Upper lobe of left lung (tissue), 6 donors: ENCODE results near the gene LAMTOR1. TPM values are rescaled to one million over a fixed set of nuclear protein-coding genes. Genes with fewer than 3 reads are reported as not detected.

Source experiments
- ATAC-seq, 2 donors: fragments of 200-7000 bp; cut with Tn5 transposase; one replicate each; pipeline ENCODE4 v1.9.1; 2022; ENCODE audit warnings: mild to moderate bottlenecking in 2 of 2, moderate library complexity in 2 of 2; ENCODE audit not compliant: low FRiP score in 2 of 2
- DNase-seq, 2 donors: peaks; one replicate each; pipeline ENCODE4 v3.0.0-alpha.2; 2019 to 2020
- H3K27ac ChIP-seq, 4 donors: fragments of 200-600 bp; sonication (generic); one replicate each; pipeline ENCODE4 v1.5.1; 2016 to 2019
- H3K27me3 ChIP-seq, 4 donors: fragments of 200-600 bp; sonication (generic); one replicate each; pipeline ENCODE4 v1.5.1; 2017 to 2019
- H3K36me3 ChIP-seq, 4 donors: fragments of 200-600 bp; sonication (generic); one replicate each; pipeline ENCODE4 v1.5.1; 2016 to 2019
- H3K4me1 ChIP-seq, 4 donors: fragments of 200-600 bp; sonication (generic); one replicate each; pipeline ENCODE4 v1.5.1; 2018 to 2019
- H3K4me3 ChIP-seq, 4 donors: fragments of 200-600 bp; sonication (generic); one replicate each; pipeline ENCODE4 v1.5.1; 2017 to 2019; ENCODE audit warnings: mild to moderate bottlenecking in 2 of 4, moderate library complexity in 1 of 4
- H3K9me3 ChIP-seq, 4 donors: fragments of 200-600 bp; sonication (generic); one replicate each; pipeline ENCODE4 v1.5.1; 2018 to 2019
- EP300 ChIP-seq, 4 donors: sonication (generic); formaldehyde crosslinking; IDR thresholded peaks; one replicate each; pipeline ENCODE4 v1.5.1; 2017; ENCODE audit warnings: antibody characterized with exemption in 4 of 4, control low read depth in 2 of 4
- POLR2A ChIP-seq, 4 donors: fragments of 450-650 bp; IDR thresholded peaks; one replicate each; pipeline ENCODE4 v1.5.1; 2016 to 2017; ENCODE audit warnings: antibody characterized with exemption in 4 of 4, mild to moderate bottlenecking in 2 of 4
- POLR2AphosphoS5 ChIP-seq, 2 donors: sonication (generic); formaldehyde crosslinking; IDR thresholded peaks; one replicate each; pipeline ENCODE4 v1.5.1; 2017; ENCODE audit warnings: antibody characterized with exemption in 2 of 2
- WGBS, 2 donors: methylation state at CpG; one replicate each; pipeline ENCODE4 v1.1.5; 2017 to 2018; 5-methylcytosine and 5-hydroxymethylcytosine counted together
- total RNA-seq, 6 donors: library from RNA; depleted of rRNA in 4 of 6; stranded (reverse); fragments of >200 nt in 4 of 6; gene quantifications; one replicate each; pipeline versions ENCODE4 v1.1.0 to v1.2.1, GENCODE V29; 2016 to 2021
- TF ChIP-seq, protein P1 (sequence below), 6 experiments: fragments of 450-650 bp in 4 of 6; fragments of 200-600 bp in 2 of 6; sonication (generic) in 2 of 6; IDR thresholded peaks; one replicate each; pipeline ENCODE4 v1.5.1; 2016 to 2019; ENCODE audit warnings: antibody characterized with exemption in 6 of 6
- donor health status: DM: no; HTN: no; CAD: no; lungs with moderate emphysema.
- donor health status: DM: no; HTN: yes; CAD: no; lungs with severe emphysema.

Gene LAMTOR1
- total RNA-seq, 6 donors from 2014 or later: 86.0 to 162 (median 114) TPM

DNA sequence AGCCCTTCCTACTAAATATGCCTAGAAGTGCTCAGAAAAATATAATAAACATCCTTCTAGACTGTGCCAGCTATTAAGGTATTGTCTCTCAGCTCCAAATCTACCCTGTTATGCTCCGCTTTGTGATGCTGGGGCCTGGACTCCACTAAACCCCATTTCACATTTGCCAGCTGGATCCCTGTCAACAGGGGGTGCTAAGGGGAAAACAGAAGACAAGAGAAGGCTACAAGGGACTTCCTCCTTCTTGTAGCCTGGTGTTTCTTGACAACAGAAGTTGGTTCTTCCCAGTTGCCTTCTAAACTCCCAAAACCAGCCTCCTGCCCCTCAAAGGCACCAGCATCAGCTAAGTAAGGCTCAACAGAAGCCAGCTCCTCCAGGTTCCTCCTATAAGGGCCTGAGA, 28.0 kb downstream of the LAMTOR1 start:
- TF ChIP-seq POLR2AphosphoS5 (IDR thresholded peaks at IDR 0.05) (no peak), EP300 (IDR thresholded peaks at IDR 0.05) (no peak), POLR2A (IDR thresholded peaks at IDR 0.05) (no peak)
- TF ChIP-seq, protein P1, sequence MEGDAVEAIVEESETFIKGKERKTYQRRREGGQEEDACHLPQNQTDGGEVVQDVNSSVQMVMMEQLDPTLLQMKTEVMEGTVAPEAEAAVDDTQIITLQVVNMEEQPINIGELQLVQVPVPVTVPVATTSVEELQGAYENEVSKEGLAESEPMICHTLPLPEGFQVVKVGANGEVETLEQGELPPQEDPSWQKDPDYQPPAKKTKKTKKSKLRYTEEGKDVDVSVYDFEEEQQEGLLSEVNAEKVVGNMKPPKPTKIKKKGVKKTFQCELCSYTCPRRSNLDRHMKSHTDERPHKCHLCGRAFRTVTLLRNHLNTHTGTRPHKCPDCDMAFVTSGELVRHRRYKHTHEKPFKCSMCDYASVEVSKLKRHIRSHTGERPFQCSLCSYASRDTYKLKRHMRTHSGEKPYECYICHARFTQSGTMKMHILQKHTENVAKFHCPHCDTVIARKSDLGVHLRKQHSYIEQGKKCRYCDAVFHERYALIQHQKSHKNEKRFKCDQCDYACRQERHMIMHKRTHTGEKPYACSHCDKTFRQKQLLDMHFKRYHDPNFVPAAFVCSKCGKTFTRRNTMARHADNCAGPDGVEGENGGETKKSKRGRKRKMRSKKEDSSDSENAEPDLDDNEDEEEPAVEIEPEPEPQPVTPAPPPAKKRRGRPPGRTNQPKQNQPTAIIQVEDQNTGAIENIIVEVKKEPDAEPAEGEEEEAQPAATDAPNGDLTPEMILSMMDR (IDR thresholded peaks at IDR 0.05): no peak
- H3K27ac ChIP-seq: peak overlapping the region in 2 of 4 donors; percentile 18 to 46
- H3K4me1 ChIP-seq: peaks cover 26 to 41% (median 36%) of the 10 kb centered on the region in 4 donors
- no peaks in the 10 kb centered on the region for H3K9me3 ChIP-seq
- DNase-seq (no peak), ATAC-seq (peak in 1 of 2 donors; percentile 44)
- WGBS, 2 donors: 75 to 87% methylated on average over 1 of the region's 1 CpG
- no peaks in the 10 kb centered on the region for H3K27me3 ChIP-seq
- peaks cover 0 to 6% (median 0%) of the 10 kb centered on the region in 4 donors for H3K36me3 ChIP-seq
- H3K4me3 ChIP-seq: no peak overlapping the region

DNA sequence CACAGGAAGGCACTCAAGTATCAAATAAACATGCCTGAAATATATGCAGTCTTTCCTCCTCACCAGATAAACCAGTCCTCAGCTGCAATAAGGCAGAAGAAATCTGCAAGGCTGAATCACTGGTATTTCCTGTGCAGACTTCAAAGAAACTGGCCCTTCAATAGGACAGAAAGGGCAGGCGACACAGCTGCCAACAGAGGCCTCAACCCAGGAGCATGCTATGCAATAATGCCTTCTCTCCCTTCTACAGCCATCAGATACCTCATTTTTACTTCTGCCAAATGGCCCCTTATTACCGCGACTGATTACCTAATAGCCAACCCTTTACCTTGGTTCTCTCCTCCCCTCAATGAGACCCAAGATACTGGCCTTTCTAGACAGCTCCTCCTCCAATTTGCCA, 30.7 kb downstream of the LAMTOR1 start:
- TF ChIP-seq, protein P1 (IDR thresholded peaks at IDR 0.05): no peak
- TF ChIP-seq POLR2AphosphoS5 (IDR thresholded peaks at IDR 0.05) (no peak), POLR2A (IDR thresholded peaks at IDR 0.05) (no peak), EP300 (IDR thresholded peaks at IDR 0.05) (no peak)
- ATAC-seq (no peak), DNase-seq (no peak)
- Histone ChIP-seq H3K4me1 (peaks cover 39 to 54% (median 49%) of the 10 kb centered on the region in 4 donors), H3K4me3 (no peak overlapping the region), H3K27ac (peak overlapping the region; percentile 5 to 84 (median 63)), H3K36me3 (peaks cover 0 to 10% (median 0%) of the 10 kb centered on the region in 4 donors), H3K27me3 (no peaks in the 10 kb centered on the region), H3K9me3 (no peaks in the 10 kb centered on the region)
- 35 to 40% methylated on average over 3 of the region's 3 CpGs for WGBS, 2 donors

- peak overlapping the region; percentile 84 to 87 (median 86) for H3K27ac ChIP-seq
- no peak overlapping the region for H3K4me3 ChIP-seq
- ATAC-seq (no peak), DNase-seq (no peak)
- H3K27me3 ChIP-seq: no peaks in the 10 kb centered on the region
- TF ChIP-seq POLR2A (IDR thresholded peaks at IDR 0.05) (no peak), EP300 (IDR thresholded peaks at IDR 0.05) (no peak), POLR2AphosphoS5 (IDR thresholded peaks at IDR 0.05) (no peak)
- TF ChIP-seq, protein P1 (IDR thresholded peaks at IDR 0.05): no peak
- WGBS, 2 donors: 91% methylated on average over 7 of the region's 7 CpGs
- peaks cover 0 to 4% (median 0%) of the 10 kb centered on the region in 4 donors for H3K36me3 ChIP-seq
- H3K4me1 ChIP-seq: peaks cover 50 to 60% (median 58%) of the 10 kb centered on the region in 4 donors
- H3K9me3 ChIP-seq: no peaks in the 10 kb centered on the region
Measured at GRCh38 chr11:72070491-72070890, 32.6 kb downstream of the LAMTOR1 start.

GRCh38 chr11:72069787-72070251, 33.3 kb downstream of the LAMTOR1 start:
- Histone ChIP-seq H3K27me3 (no peaks in the 10 kb centered on the region), H3K36me3 (peaks cover 0 to 4% (median 0%) of the 10 kb centered on the region in 4 donors), H3K4me1 (peaks cover 50 to 59% (median 57%) of the 10 kb centered on the region in 4 donors), H3K27ac (peak overlapping the region; percentile 84 to 87 (median 86)), H3K4me3 (peak overlapping the region in 1 of 4 donors; percentile 3), H3K9me3 (no peaks in the 10 kb centered on the region)
- peak in 1 of 2 donors; percentile 94 for DNase-seq
- peak; percentile 97 to 99 for ATAC-seq
- 0% methylated on average over 2 of the region's 2 CpGs for WGBS, 2 donors
- peak in 1 of 4 donors; percentile 66 for TF ChIP-seq POLR2A (IDR thresholded peaks at IDR 0.05)
- TF ChIP-seq EP300 (IDR thresholded peaks at IDR 0.05): no peak
- peak; percentile 73 to 78 for TF ChIP-seq POLR2AphosphoS5 (IDR thresholded peaks at IDR 0.05)
- TF ChIP-seq, protein P1 (IDR thresholded peaks at IDR 0.05): no peak

GRCh38 chr11:72069200-72069599, 33.9 kb downstream of the LAMTOR1 start:
- ATAC-seq: peak; percentile 44 to 63
- H3K4me1 ChIP-seq: peaks cover 50 to 59% (median 54%) of the 10 kb centered on the region in 4 donors
- no peaks in the 10 kb centered on the region for H3K9me3 ChIP-seq
- H3K27me3 ChIP-seq: no peaks in the 10 kb centered on the region
- H3K4me3 ChIP-seq: peak overlapping the region in 1 of 4 donors; percentile 3
- peak overlapping the region; percentile 84 to 87 (median 86) for H3K27ac ChIP-seq
- DNase-seq: no peak
- TF ChIP-seq, protein P1 (IDR thresholded peaks at IDR 0.05): no peak
- TF ChIP-seq POLR2AphosphoS5 (IDR thresholded peaks at IDR 0.05): no peak
- no peak for TF ChIP-seq EP300 (IDR thresholded peaks at IDR 0.05)
- TF ChIP-seq POLR2A (IDR thresholded peaks at IDR 0.05): no peak
- peaks cover 0 to 8% (median 0%) of the 10 kb centered on the region in 4 donors for H3K36me3 ChIP-seq
